ENCODE measurements around the gene ADCY6.

ADCY6 gene

DNA sequence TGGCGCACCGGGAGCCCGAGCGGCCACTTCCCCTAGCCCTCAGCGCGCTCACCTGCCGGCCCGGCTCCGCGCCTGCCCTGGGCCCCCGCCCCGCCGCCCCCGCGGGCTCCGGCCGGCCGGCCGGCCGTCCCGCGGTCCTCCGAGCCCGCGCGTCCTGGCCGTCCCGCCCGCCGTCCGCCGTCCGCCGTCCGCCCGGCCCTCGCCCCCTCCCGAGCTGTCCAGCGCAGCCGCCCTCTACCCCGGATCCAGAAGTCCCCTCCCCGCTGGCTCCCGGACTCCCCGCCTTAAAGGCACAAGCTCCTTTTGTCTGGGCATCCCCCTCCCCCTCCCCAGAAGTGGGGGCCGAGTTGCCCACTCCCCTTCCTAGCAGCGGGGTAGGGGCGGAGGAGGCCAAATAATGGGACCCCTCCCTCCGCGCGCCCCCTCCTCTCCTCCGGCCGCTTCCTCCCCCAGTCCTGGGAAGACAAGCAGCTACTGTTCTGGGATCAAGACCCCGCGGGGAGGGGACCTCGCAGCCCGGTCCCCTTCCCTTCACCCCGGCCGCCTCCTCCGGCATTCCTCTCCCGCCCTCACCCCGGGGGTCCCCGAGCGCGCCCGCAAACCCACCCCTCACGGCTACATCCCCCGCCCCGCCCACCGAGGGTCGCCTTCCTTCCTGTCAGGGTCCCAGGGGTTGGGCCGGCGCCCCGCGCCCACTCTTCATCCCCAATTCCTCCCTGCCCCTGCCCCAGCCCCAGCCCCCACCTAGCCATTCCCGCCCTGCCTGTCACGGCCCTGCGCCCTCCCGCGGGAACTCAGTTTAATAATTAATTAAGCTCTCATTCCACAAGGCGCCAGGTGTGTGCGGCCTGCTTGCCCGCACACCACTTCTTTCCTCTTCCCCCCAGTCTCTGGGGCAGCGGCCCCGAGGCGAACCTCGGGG lies at the start of gene ADCY6:
Gene ADCY6 (minus strand): TSS at position 236 of the 922 bp plus-strand sequence. CDS start 5,655 bp downstream, outside the sequence.
- DNase-seq, result no peak

DNA sequence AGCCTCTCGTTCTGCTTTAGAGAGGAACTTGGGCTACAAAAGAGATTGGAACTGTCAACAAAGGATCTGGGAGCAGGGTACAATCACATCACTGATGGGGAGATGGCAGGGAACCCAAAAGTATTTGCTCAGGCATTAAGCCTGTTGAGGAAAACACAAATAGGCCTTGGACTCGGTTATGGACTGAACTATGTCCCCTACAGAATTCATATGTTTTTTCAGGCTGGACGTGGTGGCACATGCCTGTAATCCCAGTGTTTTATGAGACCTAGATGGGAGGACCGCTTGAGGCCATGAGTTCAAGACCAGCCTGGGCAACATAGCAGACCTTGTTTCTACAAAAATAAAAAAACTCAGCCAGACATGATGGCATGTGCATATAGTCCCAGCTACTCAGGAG lies 49.2 kb upstream of the ADCY6 start:
- no peak for DNase-seq

DNA sequence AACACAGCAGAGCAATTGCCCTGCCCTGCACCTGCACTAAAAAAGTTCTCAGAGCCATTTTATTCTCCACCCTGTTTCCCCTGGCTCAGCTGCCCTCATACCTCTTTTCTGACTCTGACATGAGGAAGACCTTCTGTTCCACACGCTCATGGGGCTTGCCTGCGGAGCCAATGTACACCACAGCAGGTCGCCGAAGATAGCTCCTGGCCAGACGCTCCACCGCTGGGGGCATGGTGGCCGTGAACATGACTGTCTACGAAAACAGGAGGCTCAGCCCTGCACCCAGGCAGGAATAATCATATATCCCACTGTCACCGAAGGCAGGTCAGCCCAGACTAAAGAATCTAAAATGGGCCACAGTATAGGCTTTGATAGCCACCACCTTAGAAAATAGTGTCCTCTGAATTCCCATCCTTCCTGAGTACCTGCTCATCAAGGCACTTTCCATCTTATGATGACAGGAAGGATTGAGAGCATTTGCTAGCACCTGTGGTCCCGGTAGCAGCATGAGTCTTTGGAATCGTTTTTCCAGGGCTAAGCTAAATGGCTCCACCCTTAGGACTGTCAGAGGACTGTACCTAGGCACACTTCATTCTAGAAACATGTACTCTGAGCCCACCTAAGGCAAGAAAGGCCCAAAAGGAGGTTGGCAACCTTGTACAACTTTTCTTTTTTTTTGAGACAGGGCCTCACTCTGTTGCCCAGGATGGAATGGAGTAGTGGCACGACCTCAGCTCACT lies 43.6 kb upstream of the ADCY6 start:
- DNase-seq, result no peak

DNA sequence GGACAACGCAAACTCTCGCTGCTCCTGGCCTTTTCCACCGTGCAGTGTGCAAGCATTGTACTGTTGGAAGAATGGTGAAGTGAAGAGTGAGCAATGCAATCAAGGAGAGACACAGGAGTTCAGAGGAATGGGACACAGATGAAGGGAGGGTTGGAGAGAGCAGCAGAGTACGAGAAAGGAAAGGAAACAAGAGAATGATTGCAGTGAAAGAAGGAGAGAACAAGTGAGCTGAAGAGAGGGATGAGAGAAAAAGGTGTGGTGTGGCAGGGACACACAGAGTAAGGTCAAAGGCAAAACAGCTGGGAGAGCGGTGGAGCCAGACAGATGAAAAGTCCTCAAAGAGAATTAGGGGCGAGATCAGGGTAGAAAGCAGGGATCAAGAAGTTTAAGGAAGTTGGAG lies 42.4 kb upstream of the ADCY6 start:
- DNase-seq, result no peak

DNA sequence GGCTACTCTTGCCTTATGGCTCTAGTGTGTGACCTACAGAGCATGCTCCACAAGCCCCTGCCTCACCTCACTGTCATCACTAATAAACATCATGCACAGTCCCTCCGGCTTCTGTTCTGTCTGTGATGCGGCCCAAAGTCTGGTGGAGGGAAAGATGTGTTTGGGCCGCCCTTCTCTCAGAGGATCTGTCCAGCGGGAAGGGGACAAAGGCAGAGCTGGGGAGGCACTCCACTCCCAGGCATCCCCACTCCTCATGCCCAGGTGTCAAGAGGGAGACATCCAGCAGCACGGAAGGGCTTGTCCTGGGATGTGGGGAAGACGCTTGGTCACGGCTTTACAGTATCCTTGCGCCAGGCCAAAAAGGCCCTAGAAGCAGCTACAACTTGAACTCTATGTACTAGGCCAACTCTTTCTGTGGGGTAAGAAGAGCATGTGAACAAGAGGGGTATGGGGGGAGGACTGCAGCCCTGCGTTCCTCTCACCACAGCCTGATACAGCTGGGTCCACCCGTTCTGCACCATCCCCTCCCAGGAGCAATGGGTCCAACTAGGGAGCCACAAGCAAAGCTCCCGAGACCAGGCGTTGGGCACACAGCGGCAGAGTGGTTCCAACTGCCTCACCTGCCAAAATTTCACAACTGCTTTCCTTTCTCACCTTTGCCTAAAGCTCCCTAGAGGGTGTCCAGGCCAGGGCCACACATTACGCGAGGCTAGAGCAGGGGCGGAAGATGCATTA lies 40.1 kb upstream of the ADCY6 start:
- no peak for DNase-seq

DNA sequence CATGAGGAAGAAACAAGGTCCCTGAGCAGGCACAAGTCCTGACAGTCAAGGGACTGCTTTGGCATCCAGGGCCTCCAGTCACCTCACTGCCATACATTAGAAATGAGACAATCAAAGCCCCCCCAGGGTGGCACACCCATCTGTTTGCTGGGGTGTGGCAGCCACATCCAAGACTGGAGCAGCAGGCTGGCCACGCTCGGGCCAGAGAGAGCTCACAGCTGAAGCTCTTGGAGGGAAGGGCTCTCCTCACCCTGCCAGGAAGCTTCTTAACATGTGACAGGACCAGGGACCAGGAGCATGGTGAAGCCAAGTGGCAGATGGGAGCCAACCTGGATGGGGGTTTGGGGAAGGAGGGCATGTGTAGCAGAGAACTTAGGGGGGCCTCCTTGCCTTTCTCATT lies 39.4 kb upstream of the ADCY6 start:
- no peak for DNase-seq

DNA sequence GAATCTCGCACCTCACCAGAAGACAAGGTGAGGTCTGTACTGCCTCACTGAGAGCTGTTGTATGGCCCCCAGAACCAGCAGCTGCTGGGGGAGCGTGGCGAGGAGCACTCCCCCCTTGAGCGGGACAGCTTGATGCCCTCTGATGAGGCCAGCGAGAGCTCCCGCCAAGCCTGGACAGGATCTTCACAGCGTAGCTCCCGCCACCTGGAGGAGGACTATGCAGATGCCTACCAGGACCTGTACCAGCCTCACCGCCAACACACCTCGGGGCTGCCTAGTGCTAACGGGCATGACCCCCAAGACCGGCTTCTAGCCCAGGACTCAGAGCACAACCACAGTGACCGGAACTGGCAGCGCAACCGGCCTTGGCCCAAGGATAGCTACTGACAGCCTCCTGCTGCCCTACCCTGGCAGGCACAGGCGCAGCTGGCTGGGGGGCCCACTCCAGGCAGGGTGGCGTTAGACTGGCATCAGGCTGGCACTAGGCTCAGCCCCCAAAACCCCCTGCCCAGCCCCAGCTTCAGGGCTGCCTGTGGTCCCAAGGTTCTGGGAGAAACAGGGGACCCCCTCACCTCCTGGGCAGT lies 38.7 kb upstream of the ADCY6 start:
- no peak for DNase-seq

DNA sequence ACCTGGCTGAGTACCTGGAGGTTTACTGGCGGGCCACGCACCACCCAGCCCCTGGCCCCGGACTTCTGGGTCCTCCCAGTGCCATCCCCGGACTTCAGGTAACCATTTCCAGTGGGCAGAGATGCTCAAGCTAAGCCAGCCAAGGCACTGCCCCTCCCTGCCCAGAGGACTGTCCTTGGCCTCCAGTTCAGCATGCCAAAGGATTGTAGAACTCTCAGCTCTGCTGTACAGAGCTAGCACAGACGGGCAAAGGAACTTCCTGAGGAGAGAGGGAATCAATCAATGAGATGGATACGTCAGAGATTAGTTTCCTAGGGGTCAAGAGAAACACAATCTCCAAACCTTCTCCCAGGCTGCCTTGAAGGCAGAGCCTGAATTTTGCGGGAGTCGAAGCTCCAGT lies 38.1 kb upstream of the ADCY6 start:
- no peak for DNase-seq

DNA sequence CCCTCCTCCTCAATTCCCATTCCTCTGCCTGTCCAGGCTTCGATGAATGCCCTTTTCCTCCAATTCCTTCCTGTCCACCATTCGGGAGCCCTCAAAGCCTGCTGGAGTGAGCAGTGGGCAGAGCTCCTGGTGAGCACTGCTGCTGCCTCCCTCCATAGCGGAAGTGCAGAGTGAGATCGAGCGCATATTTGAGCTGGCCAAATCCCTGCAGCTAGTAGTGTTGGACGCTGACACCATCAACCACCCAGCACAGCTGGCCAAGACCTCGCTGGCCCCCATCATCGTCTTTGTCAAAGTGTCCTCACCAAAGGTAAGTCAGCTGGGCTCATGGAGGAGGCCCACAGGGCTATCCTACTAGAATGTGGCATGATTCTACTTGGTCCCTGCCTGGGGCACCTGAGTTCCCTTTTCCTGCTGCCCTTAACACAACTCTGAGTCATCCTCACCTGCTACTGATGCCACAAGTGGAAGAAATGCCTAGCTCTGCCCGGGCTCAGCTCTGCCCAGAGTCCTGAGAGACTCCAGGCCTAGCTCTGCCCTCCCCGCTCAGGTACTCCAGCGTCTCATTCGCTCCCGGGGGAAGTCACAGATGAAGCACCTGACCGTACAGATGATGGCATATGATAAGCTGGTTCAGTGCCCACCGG lies 37.4 kb upstream of the ADCY6 start:
- no peak for DNase-seq

DNA sequence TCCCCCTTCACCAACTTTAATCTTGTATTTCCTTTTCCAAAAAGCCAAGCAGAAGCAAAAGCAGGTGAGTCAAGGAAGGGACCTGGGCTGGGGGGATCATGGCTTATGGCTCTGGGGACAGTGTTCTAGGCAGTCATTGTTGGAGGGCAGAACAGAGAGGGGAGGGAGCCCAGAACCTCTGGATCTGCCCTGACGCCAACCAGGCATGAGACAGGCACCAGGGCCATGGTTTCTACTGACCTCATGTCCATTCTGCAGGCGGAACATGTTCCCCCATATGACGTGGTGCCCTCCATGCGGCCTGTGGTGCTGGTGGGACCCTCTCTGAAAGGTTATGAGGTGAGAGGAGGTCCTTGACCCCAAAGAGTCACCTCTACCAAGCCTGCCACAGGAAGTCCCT lies 36.0 kb upstream of the ADCY6 start:
- no peak for DNase-seq

DNA sequence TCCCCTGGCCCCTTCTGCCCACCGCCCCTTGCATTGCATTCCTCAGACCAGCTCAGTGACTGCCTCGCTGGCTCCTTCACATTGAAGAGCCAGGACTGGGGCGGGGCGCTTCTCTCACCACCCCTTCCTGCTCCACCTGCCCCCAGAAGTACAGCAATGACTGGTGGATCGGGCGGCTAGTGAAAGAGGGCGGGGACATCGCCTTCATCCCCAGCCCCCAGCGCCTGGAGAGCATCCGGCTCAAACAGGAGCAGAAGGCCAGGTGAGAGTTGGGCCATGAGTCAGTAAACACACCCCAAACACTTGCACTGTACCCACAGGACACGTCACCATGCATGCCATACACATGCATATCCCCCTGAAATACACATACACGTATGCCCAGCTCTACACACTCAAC lies 35.2 kb upstream of the ADCY6 start:
- DNase-seq, result no peak

DNA sequence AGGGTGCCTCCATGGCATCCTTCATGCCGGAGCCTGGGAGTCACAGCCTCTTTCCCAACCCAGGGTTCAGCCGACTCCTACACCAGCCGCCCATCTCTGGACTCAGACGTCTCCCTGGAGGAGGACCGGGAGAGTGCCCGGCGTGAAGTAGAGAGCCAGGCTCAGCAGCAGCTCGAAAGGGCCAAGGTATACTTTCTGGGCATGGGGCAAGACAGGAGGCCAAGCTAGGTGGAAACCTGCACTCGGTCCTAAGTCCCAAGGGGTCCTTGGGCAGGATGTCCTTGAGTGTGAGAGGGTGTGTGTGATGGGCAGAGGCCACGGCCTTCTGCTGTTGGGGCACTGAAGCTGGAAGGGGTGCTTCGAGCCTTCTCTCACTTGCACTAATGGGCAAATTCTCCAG lies 34.4 kb upstream of the ADCY6 start:
- DNase-seq, result no peak

DNA sequence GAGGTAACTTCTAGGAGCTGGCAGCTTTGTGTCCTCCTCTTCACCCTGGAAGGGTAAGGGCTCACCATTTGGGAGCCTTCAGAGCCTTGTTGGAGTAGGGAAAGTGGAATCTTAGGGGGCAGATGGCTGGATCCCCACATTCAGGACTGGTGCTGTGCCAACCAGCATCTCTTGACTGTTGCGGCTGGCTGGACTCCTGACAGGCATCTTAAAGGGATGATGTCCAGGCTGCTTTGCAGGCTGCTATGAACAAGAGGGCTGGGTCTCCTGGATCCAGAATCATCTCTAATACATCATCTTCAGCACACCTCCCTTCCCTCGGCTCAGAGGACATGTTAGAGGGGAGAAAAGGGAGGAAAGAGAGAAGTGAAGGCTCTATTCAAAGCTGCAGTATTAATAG lies 33.8 kb upstream of the ADCY6 start:
- no peak for DNase-seq

DNA sequence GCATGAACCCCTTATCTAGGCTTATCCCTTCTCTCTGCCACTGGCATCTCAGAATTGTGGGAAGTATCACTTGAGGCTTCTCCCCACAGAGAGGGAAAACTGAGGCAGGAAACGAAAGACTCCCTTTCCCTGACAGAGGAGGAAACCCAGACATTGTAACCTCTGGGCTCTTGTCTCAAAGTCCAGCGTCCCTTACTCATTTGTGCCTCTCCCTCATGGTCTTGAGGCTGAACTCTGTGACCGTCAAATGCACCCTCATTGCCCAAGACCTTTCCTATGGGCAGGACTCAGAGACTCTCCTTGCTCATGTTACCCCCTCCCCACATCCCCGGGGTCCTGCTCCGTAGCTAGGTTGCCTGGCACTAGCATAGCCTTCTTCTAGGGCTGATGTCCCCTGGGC lies 33.2 kb upstream of the ADCY6 start:
- no peak for DNase-seq

DNA sequence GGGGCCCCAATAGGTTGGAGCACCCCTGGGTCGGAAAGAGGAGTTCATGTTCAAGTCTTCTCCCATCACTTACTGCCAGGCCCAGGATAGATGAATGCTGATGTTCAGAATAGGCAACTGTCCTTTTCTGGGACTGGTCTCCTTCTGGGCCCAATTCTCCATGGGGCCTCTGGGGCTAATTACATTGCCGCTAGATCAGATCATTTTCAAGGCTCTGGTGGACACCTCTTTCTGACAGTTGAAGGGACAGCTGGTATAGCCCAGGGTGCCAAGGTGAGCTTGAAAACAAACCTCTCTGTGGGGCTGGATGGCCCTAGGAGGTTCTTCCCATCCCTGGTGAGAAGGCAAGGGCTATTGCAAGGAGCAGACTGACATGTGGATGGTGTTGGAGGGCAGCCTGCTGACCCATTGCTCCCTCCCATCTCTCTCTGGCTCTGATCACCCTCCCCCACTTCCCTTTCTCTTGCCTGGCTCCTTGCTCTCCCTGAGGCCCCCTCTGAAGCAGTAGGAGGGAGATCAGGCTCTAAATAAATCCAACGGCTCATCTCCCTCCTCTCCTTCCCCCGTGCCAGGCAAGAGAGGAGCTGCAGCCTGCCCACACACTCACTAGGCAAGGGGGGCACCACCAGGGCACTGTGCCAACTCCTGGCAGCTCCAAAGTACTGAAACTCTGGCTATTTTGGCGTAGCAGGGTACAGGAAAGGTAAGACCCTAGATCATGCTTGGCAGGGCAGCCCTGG lies 31.3 kb upstream of the ADCY6 start:
- DNase-seq, result no peak

DNA sequence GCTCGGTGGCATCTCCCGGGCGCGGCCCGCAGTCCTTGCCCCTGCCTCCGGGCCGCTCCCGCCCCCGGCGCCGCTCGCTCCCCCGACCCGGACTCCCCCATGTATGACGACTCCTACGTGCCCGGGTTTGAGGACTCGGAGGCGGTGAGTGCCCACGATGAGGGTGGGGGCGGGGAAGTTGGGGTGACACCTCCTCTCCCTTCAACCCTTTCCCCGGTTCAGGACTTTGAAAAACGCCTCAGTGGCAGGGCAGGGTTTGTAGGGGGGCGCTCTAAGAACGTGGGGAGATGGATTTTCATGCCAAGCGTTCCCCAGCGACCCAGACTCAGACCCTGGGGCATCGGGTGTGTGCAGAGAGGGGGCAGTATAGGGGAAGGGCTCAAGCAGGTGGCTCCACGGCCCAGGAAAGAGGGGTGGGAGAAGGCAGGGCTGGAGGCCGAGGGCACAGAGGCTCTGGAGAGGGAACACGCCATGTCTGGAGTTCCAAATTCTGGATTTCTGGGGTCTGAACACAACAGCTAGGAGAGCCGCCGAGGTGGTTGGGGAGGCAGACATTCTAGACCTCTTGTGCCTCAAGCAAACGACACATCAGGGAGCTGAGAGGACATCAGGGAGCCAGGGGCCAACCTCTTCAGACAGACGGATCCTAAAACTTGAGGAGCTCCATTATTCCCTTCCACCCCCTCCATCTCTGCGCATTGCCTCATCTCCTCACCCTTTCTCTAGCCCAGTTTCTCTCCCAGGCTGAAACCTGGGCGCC lies 30.1 kb upstream of the ADCY6 start:
- DNase-seq, result no peak

DNA sequence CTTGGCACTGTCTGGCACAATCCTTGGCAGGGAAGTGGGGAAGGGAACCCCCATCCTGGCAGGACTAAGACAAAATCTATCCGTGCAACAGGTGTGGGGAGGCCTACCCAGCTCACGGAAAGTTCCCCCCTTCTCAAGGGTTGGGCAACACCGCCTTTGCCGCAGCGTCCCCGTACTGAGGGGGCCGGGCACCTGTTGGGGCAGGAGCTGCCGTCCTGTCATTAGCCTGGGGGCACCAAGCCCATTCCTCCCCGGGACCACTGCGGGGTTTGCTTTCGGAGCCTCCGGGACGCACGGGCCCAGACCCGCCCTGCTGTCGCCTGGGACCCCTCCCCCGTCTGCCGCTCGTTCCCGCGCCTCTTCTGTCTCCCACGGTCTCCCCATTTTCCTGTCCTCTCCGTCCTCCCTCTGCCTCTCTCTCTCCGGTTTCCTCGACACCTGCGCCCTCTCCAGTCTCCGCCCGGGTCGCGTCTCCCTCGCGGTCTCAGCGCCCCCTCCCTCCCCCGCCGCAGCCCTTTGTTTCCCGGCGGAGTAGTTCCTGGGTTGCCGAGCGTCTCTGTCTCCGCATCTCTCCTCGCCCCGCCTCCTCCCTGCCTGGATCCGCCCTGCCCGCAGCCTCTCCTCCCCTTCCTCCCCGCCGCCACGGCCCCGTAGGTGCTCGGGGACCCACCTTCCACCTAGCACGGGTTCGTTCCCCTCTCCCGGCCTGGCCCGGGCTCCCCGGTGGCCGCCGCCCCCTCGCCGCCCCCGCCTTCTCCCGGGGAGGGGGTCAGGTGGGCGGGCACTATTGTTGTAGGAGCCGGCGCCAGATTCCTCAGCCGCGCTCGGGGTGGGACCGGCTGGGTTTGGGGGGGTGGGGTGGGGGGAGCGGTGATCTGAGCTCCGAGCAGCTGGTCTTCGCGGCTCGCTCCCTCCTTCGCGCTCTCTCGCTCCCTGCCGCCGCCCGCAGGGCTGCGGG lies 29.3 kb upstream of the ADCY6 start, which contains the start of gene CACNB3:
Gene CACNB3 (plus strand): TSS at position 624 of the 958 bp plus-strand sequence. CDS start 434 bp downstream, outside the sequence.
- DNase-seq, result peak; percentile 78

DNA sequence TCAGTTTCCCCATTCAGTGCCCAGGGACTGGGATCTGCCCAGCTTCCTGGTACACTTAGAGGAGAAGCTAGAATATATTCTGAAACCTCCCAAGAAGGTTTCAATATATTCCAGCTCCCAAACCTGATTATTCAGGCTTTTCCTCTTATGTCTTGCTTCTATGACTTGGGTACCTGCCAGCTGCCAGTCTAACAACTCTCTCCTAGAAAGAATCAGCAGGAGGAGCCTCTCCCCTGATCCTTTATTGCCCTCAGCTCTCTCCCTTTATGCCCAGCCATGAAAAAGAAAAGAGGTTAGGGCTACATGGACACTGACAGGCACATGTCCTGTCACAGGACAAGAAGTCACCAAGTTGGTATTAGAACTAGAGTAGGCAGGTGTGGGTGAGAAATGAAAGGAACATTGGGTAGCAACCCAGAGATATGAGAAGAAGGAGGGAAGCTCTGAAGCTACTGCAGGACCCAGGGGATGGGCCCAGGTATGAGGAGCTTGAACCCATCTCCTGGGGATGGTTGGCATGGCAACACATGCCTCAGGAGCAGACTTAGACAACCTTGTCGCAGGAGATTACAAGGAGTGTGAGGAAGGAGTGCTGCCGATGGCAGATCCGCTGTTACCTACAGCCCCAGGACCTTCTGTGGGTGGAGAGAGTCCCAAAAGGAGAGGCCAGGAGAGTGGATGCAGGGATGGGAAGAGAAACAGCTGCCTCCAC lies 27.4 kb upstream of the ADCY6 start:
- no peak for DNase-seq

All from NCI-H187 treated with DMSO at 0.1 percent for 48 hours (cell line).